PC-9 (cell line): ENCODE measurements around the gene PIAS4. TPM values are rescaled to one million over a fixed set of nuclear protein-coding genes. Genes with fewer than 3 reads are reported as not detected.

Experiments used
- BruUV-seq: library from RNA; stranded (reverse); fragments of 400-500 nt; replicated peaks from 2 replicates; lab custom pipeline; 2021; lab: Mats Ljungman, UMichigan
- CTCF ChIA-PET: fragments of 300-600 bp; sonication (Branson Sonifier 250); formaldehyde crosslinking; loops from one replicate; lab custom pipeline; 2022; ENCODE audit warnings: antibody characterized with exemption; lab: Charles Lee
- POLR2A ChIA-PET: fragments of 300-600 bp; sonication (Branson Sonifier 250); formaldehyde crosslinking; loops from one replicate; lab custom pipeline; 2022; ENCODE audit warnings: antibody characterized with exemption; ENCODE audit not compliant: unreplicated experiment; lab: Charles Lee
- DNase-seq, 2 experiments: peaks; one replicate each; pipeline versions ENCODE4 v3.0.0 to v3.0.0-alpha.2; 2015 to 2022; ENCODE audit warnings: mixed read lengths in 1 of 2
- H2AFZ ChIP-seq: fragments of 200-600 bp; sonication (generic); 2 replicates; pipeline ENCODE4 v1.8.1; 2017; ENCODE audit warnings: antibody characterized with exemption
- H3F3A ChIP-seq: fragments of 200-600 bp; sonication (generic); 2 replicates; pipeline ENCODE4 v1.8.1; 2017; ENCODE audit warnings: antibody characterized with exemption, mild to moderate bottlenecking, low read depth; ENCODE audit not compliant: insufficient read depth
- H3K27ac ChIP-seq: fragments of 200-600 bp; sonication (generic); 2 replicates; pipeline ENCODE4 v1.6.1; 2016; ENCODE audit warnings: mixed run types
- H3K27me3 ChIP-seq: fragments of 200-600 bp; sonication (generic); 2 replicates; pipeline ENCODE4 v1.6.1; 2016; ENCODE audit warnings: low read depth, mixed run types; ENCODE audit not compliant: insufficient read depth
- H3K36me3 ChIP-seq: fragments of 200-600 bp; sonication (generic); 2 replicates; pipeline ENCODE4 v1.6.1; 2016; ENCODE audit warnings: low read depth, mixed run types
- H3K4me1 ChIP-seq: fragments of 200-600 bp; sonication (generic); replicated peaks from 2 replicates; pipeline ENCODE4 v1.6.1; 2016; ENCODE audit warnings: mixed run types; ENCODE audit not compliant: insufficient read depth
- H3K4me2 ChIP-seq: fragments of 200-600 bp; sonication (generic); 2 replicates; pipeline ENCODE4 v1.6.1; 2017; ENCODE audit warnings: mixed run types
- H3K4me3 ChIP-seq: fragments of 200-600 bp; sonication (generic); 2 replicates; pipeline ENCODE4 v1.6.1; 2016; ENCODE audit warnings: mixed run types
- H3K79me2 ChIP-seq: fragments of 200-600 bp; sonication (generic); 2 replicates; pipeline ENCODE4 v1.6.1; 2017; ENCODE audit warnings: low read depth, mixed run types
- H3K9me2 ChIP-seq: fragments of 200-600 bp; sonication (generic); 2 replicates; pipeline ENCODE4 v1.8.1; 2017; ENCODE audit warnings: mild to moderate bottlenecking; ENCODE audit not compliant: insufficient read depth
- H3K9me3 ChIP-seq: fragments of 200-600 bp; sonication (generic); 2 replicates; pipeline ENCODE4 v1.8.1; 2016; ENCODE audit warnings: low read depth; ENCODE audit not compliant: insufficient read depth
- H4K20me1 ChIP-seq: fragments of 200-600 bp; sonication (generic); 2 replicates; pipeline ENCODE4 v1.8.1; 2017; ENCODE audit not compliant: insufficient read depth
- EZH2 ChIP-seq: fragments of 200-600 bp; sonication (generic); IDR thresholded peaks from 2 replicates; pipeline ENCODE4 v1.8.0; 2017; ENCODE audit warnings: antibody characterized with exemption, low read depth
- intact Hi-C: fragments of 100-400 bp; cut with micrococcal nuclease; formaldehyde crosslinking; loops from one replicate; pipeline ENCODE4 v1.10.0; 2022; ENCODE audit not compliant: unreplicated experiment
- total RNA-seq: library from RNA; stranded (reverse); gene quantifications from 2 replicates; pipeline ENCODE4 v1.2.3, GENCODE V29; 2021
- TF ChIP-seq, protein P1 (sequence below): fragments of 200-600 bp; sonication (generic); conservative IDR thresholded peaks from 2 replicates; pipeline ENCODE4 v1.6.1; 2017; ENCODE audit warnings: mixed run types, antibody characterized with exemption, mild to moderate bottlenecking, moderate library complexity

PIAS4 gene
- total RNA-seq, 1 experiment from 2014 or later = 26.5 TPM

DNA sequence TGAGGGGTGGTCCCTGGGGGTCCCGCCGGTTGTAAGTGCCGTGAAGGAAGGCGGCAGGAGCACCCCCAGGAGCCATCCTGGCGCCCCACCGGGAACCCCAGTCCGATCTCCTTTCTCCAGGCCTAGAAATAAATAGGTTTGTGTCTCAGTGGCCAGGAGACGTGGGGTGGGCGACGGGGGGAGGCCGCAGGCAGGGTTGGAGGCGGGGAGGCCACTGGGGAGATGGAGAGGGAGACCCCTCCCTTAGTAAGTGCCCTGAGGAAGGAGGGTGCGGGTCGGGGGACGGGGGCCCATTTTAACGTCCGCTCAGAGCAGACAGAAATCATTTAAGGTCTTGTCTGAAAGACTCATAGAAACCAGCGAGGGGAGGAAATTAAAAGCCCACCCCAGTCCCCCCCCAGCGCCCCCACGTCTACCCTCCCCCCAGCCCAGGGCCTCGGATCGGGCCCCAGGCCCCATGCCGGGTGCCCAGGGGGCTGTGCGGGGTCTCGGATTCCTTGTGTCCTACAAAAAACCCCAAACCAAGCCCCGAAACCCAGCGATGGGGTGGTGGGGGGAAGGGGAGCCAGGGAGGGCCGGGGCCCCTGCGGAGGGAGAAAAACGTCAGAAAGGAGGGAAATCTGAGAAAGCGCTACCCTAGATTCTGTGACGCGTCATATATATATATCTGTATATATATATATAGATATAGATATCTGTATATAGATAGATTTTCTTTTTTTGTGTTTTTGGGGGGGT lies 39.6 kb downstream of the PIAS4 start:
- H3F3A ChIP-seq = peaks cover 17% of the 10 kb centered on the region; the same call in 1 of the 2 replicates
- CTCF ChIA-PET = no interaction called here
- BruUV-seq = no TSS peak
- H3K27me3 ChIP-seq = no peaks in the 10 kb centered on the region
- H4K20me1 ChIP-seq = peaks cover 34% of the 10 kb centered on the region
- TF ChIP-seq, protein P1, sequence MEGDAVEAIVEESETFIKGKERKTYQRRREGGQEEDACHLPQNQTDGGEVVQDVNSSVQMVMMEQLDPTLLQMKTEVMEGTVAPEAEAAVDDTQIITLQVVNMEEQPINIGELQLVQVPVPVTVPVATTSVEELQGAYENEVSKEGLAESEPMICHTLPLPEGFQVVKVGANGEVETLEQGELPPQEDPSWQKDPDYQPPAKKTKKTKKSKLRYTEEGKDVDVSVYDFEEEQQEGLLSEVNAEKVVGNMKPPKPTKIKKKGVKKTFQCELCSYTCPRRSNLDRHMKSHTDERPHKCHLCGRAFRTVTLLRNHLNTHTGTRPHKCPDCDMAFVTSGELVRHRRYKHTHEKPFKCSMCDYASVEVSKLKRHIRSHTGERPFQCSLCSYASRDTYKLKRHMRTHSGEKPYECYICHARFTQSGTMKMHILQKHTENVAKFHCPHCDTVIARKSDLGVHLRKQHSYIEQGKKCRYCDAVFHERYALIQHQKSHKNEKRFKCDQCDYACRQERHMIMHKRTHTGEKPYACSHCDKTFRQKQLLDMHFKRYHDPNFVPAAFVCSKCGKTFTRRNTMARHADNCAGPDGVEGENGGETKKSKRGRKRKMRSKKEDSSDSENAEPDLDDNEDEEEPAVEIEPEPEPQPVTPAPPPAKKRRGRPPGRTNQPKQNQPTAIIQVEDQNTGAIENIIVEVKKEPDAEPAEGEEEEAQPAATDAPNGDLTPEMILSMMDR = no peak
- no peak for TF ChIP-seq EZH2
- H3K27ac ChIP-seq = no peak overlapping the region
- intact Hi-C loops = no loop called here
- DNase-seq = no peak
- no peak overlapping the region for H3K4me2 ChIP-seq
- peaks cover 28% of the 10 kb centered on the region for H3K4me1 ChIP-seq
- H3K36me3 ChIP-seq = peaks cover 5% of the 10 kb centered on the region; the same call in 1 of the 2 replicates
- no peaks in the 10 kb centered on the region for H3K9me3 ChIP-seq
- no peaks in the 10 kb centered on the region for H3K9me2 ChIP-seq
- peaks cover 74% of the 10 kb centered on the region for H3K79me2 ChIP-seq
- no peak overlapping the region for H2AFZ ChIP-seq
- no peak overlapping the region for H3K4me3 ChIP-seq
- POLR2A ChIA-PET = no interaction called here

DNA sequence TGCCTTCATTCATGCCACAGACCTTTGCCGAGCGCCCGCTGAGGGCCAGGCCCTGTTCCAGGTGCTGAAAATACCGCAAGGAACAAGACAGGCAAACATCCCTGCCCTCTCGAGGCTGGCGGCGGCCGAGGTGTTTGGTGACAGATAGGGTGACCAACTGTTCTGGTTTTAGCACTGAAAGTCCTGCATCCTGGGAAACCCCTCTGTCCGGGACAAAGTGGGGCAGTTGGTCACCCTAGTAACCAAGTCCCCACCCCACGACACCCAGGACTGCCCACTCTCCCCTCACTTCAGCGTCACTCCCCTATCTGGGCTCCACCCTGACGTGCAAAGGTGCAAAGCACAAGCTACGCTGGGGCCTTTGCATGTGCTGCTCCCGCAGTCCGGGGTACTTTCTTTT lies 41.9 kb downstream of the PIAS4 start:
- no peak for TF ChIP-seq EZH2
- TF ChIP-seq, protein P1 = no peak
- intact Hi-C loops = no loop called here
- no peak for DNase-seq
- no peak overlapping the region for H3K27ac ChIP-seq
- H2AFZ ChIP-seq = no peak overlapping the region
- H3K4me1 ChIP-seq = peaks cover 23% of the 10 kb centered on the region
- peaks cover 5% of the 10 kb centered on the region; the same call in 1 of the 2 replicates for H3K36me3 ChIP-seq
- no TSS peak for BruUV-seq
- H3K4me2 ChIP-seq = no peak overlapping the region
- H3K27me3 ChIP-seq = no peaks in the 10 kb centered on the region
- H3F3A ChIP-seq = peaks cover 26% of the 10 kb centered on the region
- ChIA-PET POLR2A (no interaction called here), CTCF (no interaction called here)
- no peaks in the 10 kb centered on the region for H3K9me2 ChIP-seq
- H3K9me3 ChIP-seq = no peaks in the 10 kb centered on the region
- H3K79me2 ChIP-seq = peaks cover 74% of the 10 kb centered on the region
- H4K20me1 ChIP-seq = peaks cover 33% of the 10 kb centered on the region
- no peak overlapping the region for H3K4me3 ChIP-seq

DNA sequence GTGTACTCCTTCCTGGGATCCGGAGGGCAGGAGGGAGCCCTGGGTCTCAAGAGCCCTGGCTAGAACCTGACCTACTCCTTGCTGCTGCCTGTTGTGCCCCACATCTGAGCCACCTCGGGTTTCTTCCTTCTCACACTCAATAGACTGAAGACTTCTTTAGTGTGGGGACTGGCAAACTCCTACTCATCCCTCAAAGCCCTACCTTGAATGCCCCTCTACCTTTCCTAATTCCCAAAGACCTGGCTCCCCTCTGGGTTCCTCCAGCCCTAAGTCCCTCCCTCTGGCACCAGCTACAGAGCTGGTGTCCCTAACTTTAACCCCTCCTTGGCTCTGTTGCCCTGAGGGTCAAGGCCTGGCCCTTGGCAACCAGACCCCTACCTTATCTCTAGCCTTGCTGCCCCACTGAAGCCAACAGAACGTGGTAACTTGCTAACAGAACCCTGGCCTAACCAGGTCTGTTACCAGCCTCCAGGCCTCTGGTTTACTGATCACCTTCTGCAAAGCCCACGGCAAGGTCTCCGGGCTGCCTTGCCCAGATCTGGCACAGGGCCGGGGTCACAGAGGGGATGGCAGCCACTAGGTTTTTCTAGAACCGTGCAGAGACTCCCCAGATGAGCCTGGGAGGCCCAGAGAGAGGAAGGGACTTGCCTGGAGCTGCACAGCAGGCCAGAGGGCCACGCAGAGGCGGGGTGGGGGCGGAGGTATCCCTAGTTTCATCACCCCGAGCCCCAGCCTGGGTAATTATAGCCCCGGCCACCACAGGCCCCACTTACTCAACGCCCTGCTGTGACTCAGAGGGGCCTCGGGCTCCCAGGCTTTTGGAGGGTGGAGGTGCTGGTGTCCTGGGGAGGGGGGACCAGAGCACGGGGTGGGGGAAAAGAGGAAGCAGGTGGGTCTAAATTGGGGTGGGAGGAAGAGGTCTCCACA lies 43.9 kb downstream of the PIAS4 start:
- intact Hi-C loops = loop anchor here (1.0 kb wide), 1 partner anchor 11 kb away; no protein-coding TSS in a partner anchor
- TF ChIP-seq EZH2 = no peak
- TF ChIP-seq, protein P1 = no peak
- ChIA-PET CTCF (interaction anchor here (0.6 kb wide), 1 partner anchor 44 kb away, joined by 5 read pairs; no protein-coding TSS in a partner anchor), POLR2A (no interaction called here)
- Histone ChIP-seq H4K20me1 (peaks cover 40% of the 10 kb centered on the region), H3K27me3 (no peaks in the 10 kb centered on the region), H3K4me3 (peak overlapping the region; percentile 55; the same call in 1 of the 2 replicates), H3K79me2 (peaks cover 72% of the 10 kb centered on the region), H3K4me2 (peak overlapping the region; percentile 98), H3F3A (peaks cover 34% of the 10 kb centered on the region), H3K9me2 (no peaks in the 10 kb centered on the region), H3K9me3 (no peaks in the 10 kb centered on the region), H3K27ac (peak overlapping the region; percentile 99), H2AFZ (no peak overlapping the region), H3K36me3 (peaks cover 5% of the 10 kb centered on the region; the same call in 1 of the 2 replicates), H3K4me1 (peaks cover 23% of the 10 kb centered on the region)
- peak; percentile 65 to 77 for DNase-seq
- BruUV-seq = TSS peak; percentile 4
